Right forelimb (tissue), 1 donor: Measurements from ENCODE around the gene CPA3.

ENCODE experiments used
- DNase-seq: peaks from one replicate; pipeline ENCODE4 v3.0.0-alpha.2; 2018

CPA3 gene

DNA sequence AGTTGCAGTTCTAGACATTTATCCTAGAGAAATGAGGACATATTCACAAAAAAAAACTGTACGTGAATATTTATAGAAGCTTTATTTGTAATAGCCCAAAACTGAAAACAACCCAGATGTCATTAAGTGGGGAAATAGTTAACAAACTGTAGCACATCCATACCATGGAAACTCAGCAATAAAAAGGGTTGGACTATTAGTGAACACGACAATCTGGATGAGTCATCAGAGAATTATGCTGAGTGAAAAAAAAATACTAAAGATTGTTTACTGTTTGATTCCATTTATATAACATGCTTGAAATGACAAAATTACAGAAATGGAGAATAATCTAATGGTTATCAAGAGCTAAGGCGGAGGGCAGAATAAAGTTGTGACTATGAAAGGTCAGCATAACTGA is 59.5 kb downstream of the CPA3 start:
- DNase-seq: no peak

DNA sequence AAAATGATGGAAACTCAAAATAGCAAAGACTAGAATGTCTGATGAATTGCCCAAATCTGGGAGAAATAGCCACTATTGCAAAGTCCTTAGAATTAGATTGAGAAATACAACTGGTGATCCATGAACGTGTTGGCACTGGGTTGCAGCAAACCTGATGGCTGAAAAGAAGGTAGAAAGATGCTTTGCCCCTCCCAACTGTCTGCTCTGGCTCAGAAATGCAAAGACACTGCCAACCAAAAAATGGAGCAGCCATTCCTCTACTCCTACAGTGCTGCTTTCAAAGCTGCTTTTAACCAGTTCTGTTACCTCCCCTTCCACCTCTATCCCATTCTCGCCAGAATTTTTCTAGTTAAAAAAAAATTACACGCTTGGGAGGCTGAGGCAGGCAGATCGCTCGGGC is 60.7 kb downstream of the CPA3 start:
- no peak for DNase-seq

DNA sequence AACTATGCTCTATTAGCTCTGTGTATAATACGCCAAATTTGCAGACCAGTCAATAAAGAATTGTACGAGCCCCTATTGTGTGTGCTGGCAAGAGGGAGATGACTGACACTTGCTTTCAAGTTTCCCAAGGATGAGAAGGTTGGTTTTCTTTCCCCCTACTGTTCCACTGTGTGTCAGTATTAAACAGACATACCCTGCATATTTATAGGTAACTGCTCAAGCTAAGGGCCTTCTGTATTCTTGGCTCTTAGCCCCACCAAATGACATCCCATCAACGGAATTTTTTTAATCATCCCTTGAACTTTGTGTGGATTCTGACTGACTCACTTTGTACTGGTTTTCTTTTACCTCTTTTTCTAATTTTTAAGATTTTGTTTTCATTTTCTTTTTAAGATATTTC is 65.7 kb downstream of the CPA3 start:
- DNase-seq: no peak

DNA sequence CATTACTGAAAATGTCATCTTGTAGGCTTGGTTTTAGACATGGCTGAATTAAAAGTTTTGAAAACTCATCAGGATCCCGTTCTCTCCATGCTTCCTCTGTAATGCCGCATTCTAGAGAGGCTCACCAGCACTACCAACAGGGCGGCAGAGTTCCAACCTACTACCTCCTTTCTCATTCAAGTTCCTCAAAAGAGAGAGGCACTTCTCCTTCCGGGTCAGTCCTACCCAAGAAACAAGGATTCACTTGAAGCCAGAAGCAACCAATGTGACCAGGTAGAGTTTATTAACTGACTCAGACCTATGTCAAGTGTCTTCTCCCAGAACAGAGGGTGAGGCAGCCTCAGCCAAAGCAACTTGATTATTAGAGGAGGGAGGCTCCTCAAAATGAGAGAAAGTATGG is 66.5 kb downstream of the CPA3 start:
- no peak for DNase-seq

DNA sequence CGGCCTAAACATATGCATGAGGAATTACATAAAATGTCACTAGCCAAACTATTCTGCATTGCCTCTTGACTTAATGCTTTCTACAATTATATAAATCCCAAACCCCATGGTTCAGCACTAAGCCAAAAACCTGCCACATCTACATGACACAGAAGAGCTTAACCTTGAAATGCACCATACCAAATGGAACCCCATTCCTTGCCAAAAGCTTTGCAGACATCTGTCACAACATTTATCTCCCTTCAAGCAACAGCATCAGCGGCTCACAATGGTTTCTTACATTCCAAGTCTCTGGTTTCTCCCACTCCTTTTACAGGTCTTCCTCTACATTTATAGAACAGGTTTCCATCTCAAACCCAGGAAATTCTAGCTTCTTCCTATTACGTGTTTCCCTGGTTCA is 67.9 kb downstream of the CPA3 start:
- no peak for DNase-seq

DNA sequence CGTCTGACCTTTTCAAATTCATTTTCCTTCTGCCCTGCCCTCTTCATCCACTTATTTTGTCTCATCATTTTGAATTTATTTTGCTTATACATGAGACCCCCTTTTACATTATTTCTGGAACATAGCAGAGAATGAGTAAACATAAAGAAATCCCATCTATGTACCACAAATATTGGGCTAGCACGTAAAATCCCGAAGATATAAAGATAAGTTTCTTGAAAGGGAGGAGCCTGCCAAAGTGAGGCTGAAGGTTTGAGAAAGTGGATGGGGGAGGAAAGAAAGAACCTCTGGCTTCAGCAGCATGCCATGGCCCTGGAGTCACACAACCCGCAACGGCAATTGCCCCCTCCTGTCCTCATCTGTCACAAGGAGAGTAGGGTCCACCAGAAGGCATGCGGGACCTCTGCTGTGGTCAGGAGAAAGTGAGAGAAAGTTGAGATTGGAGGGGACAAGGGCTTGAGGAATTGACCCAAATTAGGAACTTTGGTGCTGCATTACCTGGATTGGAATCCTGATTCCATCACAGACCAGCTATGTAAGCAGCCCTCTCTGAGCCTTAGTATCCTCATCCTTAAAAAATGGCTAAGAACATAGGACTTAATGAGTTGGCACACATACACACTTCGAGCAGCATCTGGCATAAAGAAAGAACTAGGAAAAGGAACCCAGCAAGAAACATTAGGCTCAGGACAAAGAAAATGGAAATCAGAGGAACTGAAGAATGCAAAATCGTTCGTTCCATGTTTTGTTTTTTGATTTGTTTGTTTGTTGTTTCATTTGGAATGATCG is 72.6 kb downstream of the CPA3 start:
- no peak for DNase-seq

DNA sequence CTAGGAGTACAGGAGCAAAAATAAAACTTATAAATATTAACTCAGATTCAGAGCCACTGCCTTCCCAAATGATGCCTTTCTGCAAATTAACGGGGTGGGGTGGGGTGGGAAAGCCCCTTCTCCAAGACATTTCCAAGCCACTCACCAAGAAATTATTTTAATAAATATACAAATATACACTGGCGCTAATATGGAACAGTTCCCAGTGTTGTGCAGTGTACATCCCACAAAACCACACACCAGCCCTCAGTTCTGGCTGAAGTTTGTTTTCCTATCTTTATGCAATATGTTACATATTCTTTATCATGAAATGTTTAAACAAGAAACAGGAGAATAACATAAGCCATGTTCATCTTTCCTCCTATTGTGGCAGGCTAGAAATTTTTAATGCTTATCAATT is 73.2 kb downstream of the CPA3 start:
- DNase-seq: no peak

DNA sequence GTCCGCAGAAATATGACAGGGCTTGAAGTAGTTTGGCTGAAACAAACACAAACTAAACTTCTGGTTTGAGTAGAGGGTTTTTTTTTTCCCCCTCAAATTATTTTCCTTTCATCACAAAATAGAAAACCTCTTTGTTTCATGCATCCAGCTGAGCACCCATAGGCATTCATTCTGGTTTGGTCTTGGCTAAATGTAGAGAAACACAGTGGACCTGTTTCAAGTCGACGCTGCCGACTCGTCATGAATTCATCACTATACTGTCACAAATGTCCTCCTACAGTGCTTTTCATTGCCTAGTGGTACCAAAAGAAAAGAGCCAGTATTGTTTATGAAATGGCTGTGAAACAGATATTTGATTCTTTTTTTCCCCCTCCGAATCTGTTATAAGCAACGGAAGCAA is 73.8 kb downstream of the CPA3 start:
- DNase-seq: no peak

DNA sequence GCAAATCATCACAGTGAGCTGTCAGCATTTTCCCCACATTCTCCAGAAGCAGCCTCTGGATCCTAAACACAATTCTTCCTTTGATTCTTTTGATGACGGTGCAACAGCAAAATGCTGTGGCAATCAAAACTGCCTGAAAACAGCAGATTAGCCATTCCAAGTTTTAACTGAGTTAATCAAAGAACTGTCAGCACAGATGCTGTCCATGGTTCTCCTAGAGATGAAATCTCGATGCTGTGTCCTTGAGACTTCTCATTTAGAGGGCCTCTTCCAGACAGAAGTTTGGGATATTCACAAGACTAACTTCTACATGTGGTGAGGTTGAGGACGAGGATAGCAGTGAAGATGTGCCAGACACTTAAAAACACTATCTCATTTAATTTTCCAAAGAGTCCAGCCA is 75.9 kb downstream of the CPA3 start:
- DNase-seq: no peak

DNA sequence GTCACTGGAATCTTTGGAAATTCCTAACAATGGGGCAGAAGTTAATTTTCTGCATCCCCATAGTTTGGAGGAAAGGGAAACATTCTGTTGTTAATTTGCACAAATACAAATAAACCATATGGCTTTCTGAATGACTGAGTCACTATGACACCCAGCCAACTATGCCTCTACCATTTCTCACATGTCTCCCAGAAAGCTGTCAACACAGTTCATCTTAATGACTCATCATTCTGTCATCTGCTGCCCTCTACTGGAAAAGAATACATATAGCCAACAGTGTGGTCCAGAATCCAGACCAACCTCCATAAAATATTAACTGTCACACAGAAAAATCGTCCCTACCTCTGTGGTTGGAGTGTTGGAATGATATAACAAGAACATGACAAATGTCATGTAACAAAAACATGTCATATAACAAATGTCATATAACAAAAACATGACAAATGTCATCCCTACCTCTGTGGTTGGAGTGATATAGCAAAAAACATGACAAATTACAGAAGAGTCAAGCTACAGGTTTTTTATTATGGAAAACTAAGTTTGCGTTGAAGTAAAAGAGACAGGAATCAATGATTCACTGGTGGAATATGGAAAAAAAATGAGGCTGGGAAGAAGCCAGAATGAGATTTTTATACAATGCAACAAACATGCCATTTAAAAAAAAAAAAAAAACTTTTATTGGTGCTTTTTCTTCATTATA is 78.6 kb downstream of the CPA3 start:
- DNase-seq: no peak

DNA sequence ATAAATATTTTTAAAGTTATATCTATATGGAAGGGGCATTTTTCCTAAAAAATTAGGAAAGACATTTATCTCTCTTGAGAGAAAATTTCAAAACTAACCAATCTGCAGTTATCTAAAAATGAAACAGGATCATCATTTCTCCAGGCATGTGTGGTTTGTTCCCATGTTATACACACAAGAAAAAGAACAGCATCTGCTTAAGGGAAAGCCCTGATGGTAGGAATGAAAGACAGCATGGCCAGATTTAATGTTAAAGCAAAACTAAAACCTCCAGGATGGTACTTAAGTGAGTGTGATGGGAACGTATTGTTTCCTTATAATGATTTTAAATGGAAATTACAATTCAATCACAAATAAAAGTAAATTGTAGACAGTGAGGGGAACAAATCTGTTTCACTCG is 80.0 kb downstream of the CPA3 start:
- no peak for DNase-seq
